Spleen (tissue), 11 donors: ENCODE results near the gene NEK9. TPM values are rescaled to one million over a fixed set of nuclear protein-coding genes. Genes with fewer than 3 reads are reported as not detected.

Experiments
- DNase-seq: peaks from one replicate; pipeline ENCODE4 v3.0.0-alpha.2; 2020
- H3K27ac ChIP-seq, 8 donors: fragments of 200-600 bp; sonication (generic) in 7 of 8; 1 replicate in 4 of 8; 2 replicates in 4 of 8; pipeline versions ENCODE4 v1.5.0 to v1.8.0; 2016 to 2021; ENCODE audit warnings: inconsistent platforms in 4 of 8, mild to moderate bottlenecking in 4 of 8, moderate library complexity in 1 of 8
- H3K27me3 ChIP-seq, 7 donors: fragments of 200-600 bp; sonication (generic) in 6 of 7; replicated peaks in 1 of 7; 1 replicate in 4 of 7; 2 replicates in 3 of 7; pipeline versions ENCODE4 v1.5.0 to v1.8.0; 2016 to 2021; ENCODE audit warnings: inconsistent platforms in 3 of 7, mild to moderate bottlenecking in 1 of 7
- H3K36me3 ChIP-seq, 6 donors: fragments of 200-600 bp; sonication (generic) in 5 of 6; 1 replicate in 4 of 6; 2 replicates in 2 of 6; pipeline versions ENCODE4 v1.5.0 to v1.8.0; 2016 to 2021; ENCODE audit warnings: inconsistent platforms in 2 of 6
- H3K4me1 ChIP-seq, 6 donors: fragments of 200-600 bp; sonication (generic) in 5 of 6; 1 replicate in 3 of 6; 2 replicates in 3 of 6; pipeline versions ENCODE4 v1.5.0 to v1.8.0; 2016 to 2021; ENCODE audit warnings: inconsistent platforms in 3 of 6
- H3K4me3 ChIP-seq, 8 donors: fragments of 200-600 bp; sonication (generic) in 7 of 8; 1 replicate in 4 of 8; 2 replicates in 4 of 8; pipeline versions ENCODE4 v1.5.0 to v1.8.0; 2016 to 2021; ENCODE audit warnings: inconsistent platforms in 4 of 8, mild to moderate bottlenecking in 4 of 8, moderate library complexity in 2 of 8
- H3K9me3 ChIP-seq, 8 donors: fragments of 200-600 bp; sonication (generic) in 7 of 8; 1 replicate in 4 of 8; 2 replicates in 4 of 8; pipeline versions ENCODE4 v1.5.0 to v1.8.0; 2016 to 2021; ENCODE audit warnings: inconsistent platforms in 4 of 8
- POLR2A ChIP-seq, 3 donors: fragments of 450-650 bp; IDR thresholded peaks; one replicate each; pipeline ENCODE4 v1.5.1; 2017; ENCODE audit warnings: antibody characterized with exemption in 3 of 3, mild to moderate bottlenecking in 1 of 3
- POLR2AphosphoS5 ChIP-seq, 3 donors: sonication (generic); formaldehyde crosslinking; IDR thresholded peaks; one replicate each; pipeline ENCODE4 v1.5.1; 2017; ENCODE audit warnings: antibody characterized with exemption in 3 of 3
- WGBS, 5 donors: extraction: QIAGEN DNeasy Blood & Tissue Kit in 3 of 5; methylation state at CpG; one replicate each; pipeline versions ENCODE4 v1.1.5 to v1.1.7; 2013 to 2018; 5-methylcytosine and 5-hydroxymethylcytosine counted together
- intact Hi-C: fragments of 100-400 bp; cut with DNase I; formaldehyde crosslinking; loops from one replicate; pipeline ENCODE4 v1.15.0; 2023; ENCODE audit warnings: low total_unique reads
- polyA plus RNA-seq, 3 donors: library from polyadenylated mRNA; stranded (reverse); fragments of 200-250 nt; gene quantifications; one replicate each; pipeline ENCODE4 v1.2.1, GENCODE V29; 2013
- total RNA-seq, 7 donors: library from RNA; depleted of rRNA in 3 of 7; stranded (reverse); fragments of >200 nt in 3 of 7; fragmentation: NEBNext Ultra II Directional in 4 of 7; extraction: Animal tissue kit (Norgen Biotek cat#: 25700) in 4 of 7; gene quantifications; one replicate each; pipeline versions ENCODE4 v1.1.0 to v1.2.1, GENCODE V29; 2016 to 2021
- TF ChIP-seq, protein P1 (sequence below), 11 experiments: fragments of 200-600 bp in 7 of 11; fragments of 450-650 bp in 4 of 11; sonication (generic) in 4 of 11; IDR thresholded peaks in 8 of 11; conservative IDR thresholded peaks in 3 of 11; 1 replicate in 7 of 11; 2 replicates in 4 of 11; pipeline versions ENCODE4 v1.4.0 to v1.8.0; 2016 to 2021; ENCODE audit warnings: antibody characterized with exemption in 11 of 11, inconsistent platforms in 4 of 11, mild to moderate bottlenecking in 1 of 11
- donor health status: healthy with polysubstance abuse.
- donor health status: DM: no; HTN: no; CAD: no; lungs with moderate emphysema.
- donor health status: DM: no; HTN: no; CAD: no.
- donor health status: Bipolar disorder and iron deficiency.
- donor health status: healthy.
- donor health status: DM: no; HTN: no; CAD: no.
- donor health status: DM: yes; HTN: yes; CAD: no.

NEK9 gene
- total and polyA plus RNA-seq, 10 donors: 31.7 to 102 (median 72.0) TPM

DNA sequence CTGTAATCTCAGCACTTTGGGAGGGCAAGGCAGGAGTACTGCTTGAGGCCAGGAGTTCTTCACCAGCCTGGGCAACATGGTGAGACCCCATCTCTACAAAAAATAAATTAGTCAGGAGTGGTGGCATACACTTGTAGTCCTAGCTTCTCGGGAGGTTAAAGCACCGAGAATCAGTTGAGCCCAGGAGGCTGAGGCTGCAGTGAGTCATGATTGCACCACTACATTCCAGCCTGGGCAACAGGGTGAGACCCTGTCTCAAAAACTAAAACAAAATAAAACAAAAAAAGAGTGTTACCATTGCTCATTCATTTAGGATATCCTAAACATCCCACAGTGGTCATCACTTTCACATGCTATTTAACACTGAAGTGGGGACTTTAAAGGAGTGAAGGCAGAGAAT, 7.8 kb downstream of the NEK9 start:
- Histone ChIP-seq H3K27ac (no peak overlapping the region), H3K4me1 (peaks cover 5 to 49% (median 13%) of the 10 kb centered on the region in 6 donors), H3K36me3 (peaks cover 0 to 79% (median 62%) of the 10 kb centered on the region in 6 donors), H3K4me3 (no peak overlapping the region), H3K27me3 (no peaks in the 10 kb centered on the region), H3K9me3 (no peaks in the 10 kb centered on the region)
- no peak for DNase-seq
- TF ChIP-seq, protein P1, sequence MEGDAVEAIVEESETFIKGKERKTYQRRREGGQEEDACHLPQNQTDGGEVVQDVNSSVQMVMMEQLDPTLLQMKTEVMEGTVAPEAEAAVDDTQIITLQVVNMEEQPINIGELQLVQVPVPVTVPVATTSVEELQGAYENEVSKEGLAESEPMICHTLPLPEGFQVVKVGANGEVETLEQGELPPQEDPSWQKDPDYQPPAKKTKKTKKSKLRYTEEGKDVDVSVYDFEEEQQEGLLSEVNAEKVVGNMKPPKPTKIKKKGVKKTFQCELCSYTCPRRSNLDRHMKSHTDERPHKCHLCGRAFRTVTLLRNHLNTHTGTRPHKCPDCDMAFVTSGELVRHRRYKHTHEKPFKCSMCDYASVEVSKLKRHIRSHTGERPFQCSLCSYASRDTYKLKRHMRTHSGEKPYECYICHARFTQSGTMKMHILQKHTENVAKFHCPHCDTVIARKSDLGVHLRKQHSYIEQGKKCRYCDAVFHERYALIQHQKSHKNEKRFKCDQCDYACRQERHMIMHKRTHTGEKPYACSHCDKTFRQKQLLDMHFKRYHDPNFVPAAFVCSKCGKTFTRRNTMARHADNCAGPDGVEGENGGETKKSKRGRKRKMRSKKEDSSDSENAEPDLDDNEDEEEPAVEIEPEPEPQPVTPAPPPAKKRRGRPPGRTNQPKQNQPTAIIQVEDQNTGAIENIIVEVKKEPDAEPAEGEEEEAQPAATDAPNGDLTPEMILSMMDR (IDR thresholded peaks at IDR 0.05 in 8 of 11, conservative IDR thresholded peaks at IDR 0.05 in 3 of 11): no peak
- no peak for TF ChIP-seq POLR2A (IDR thresholded peaks at IDR 0.05)
- no peak for TF ChIP-seq POLR2AphosphoS5 (IDR thresholded peaks at IDR 0.05)
- intact Hi-C loops: no loop called here
- 92 to 98% (median 94%) methylated on average over 2 of the region's 2 CpGs for WGBS, 5 donors

DNA sequence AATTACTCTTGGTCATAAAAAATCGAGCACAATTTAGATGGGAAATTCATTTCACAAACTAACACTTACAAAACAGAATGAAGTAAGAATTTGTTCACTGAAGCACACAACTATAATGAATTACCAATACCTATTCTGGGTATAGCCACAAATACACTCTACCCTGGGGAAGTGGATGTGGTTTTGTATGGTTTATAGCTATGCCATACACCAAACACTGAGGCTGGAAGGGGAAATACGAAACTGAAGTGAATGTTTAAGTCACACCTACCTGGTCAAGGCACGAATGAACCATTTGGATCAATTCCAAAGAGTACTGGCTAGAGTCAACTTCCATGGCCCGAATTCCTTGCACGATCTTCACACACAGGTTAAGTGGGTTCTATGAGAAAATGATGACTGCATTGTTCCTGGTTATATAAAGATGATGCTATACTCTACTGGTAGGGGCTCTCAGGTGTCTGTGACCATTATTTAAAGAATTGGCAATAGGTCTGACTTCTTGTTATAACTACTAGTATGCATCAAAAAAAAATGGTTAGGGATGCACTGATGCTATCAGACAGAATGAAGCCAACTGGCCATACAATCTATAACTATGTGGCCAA, 12.8 kb downstream of the NEK9 start:
- H3K4me1 ChIP-seq: peaks cover 0 to 11% (median 0%) of the 10 kb centered on the region in 6 donors
- peaks cover 6 to 100% (median 96%) of the 10 kb centered on the region in 6 donors for H3K36me3 ChIP-seq
- no peaks in the 10 kb centered on the region for H3K9me3 ChIP-seq
- TF ChIP-seq, protein P1 (IDR thresholded peaks at IDR 0.05 in 8 of 11, conservative IDR thresholded peaks at IDR 0.05 in 3 of 11): no peak
- no peak for TF ChIP-seq POLR2AphosphoS5 (IDR thresholded peaks at IDR 0.05)
- no peak for TF ChIP-seq POLR2A (IDR thresholded peaks at IDR 0.05)
- WGBS, 5 donors: 67 to 78% (median 72%) methylated on average over 5 of the region's 5 CpGs
- intact Hi-C loops: no loop called here
- no peak for DNase-seq
- no peaks in the 10 kb centered on the region for H3K27me3 ChIP-seq
- H3K27ac ChIP-seq: no peak overlapping the region
- H3K4me3 ChIP-seq: no peak overlapping the region

- H3K4me3 ChIP-seq: no peak overlapping the region
- no peaks in the 10 kb centered on the region for H3K27me3 ChIP-seq
- intact Hi-C loops: no loop called here
- no peak overlapping the region for H3K27ac ChIP-seq
- H3K4me1 ChIP-seq: peaks cover 0 to 9% (median 0%) of the 10 kb centered on the region in 6 donors
- WGBS, 5 donors: 85 to 97% (median 94%) methylated on average over 2 of the region's 2 CpGs
- H3K36me3 ChIP-seq: peaks cover 6 to 100% (median 98%) of the 10 kb centered on the region in 6 donors
- H3K9me3 ChIP-seq: no peaks in the 10 kb centered on the region
- DNase-seq: no peak
- TF ChIP-seq POLR2A (IDR thresholded peaks at IDR 0.05) (no peak), POLR2AphosphoS5 (IDR thresholded peaks at IDR 0.05) (no peak)
- TF ChIP-seq, protein P1 (IDR thresholded peaks at IDR 0.05 in 8 of 11, conservative IDR thresholded peaks at IDR 0.05 in 3 of 11): no peak
Measured at GRCh38 chr14:75109877-75110276, 17.0 kb downstream of the NEK9 start.

GRCh38 chr14:75107186-75107585, 19.7 kb downstream of the NEK9 start:
- Histone ChIP-seq H3K4me3 (no peak overlapping the region), H3K36me3 (peaks cover 6 to 100% (median 91%) of the 10 kb centered on the region in 6 donors), H3K27me3 (no peaks in the 10 kb centered on the region), H3K4me1 (no peaks in the 10 kb centered on the region), H3K27ac (no peak overlapping the region), H3K9me3 (no peaks in the 10 kb centered on the region)
- WGBS, 5 donors: 63 to 81% (median 66%) methylated on average over 3 of the region's 3 CpGs
- TF ChIP-seq, protein P1 (IDR thresholded peaks at IDR 0.05 in 8 of 11, conservative IDR thresholded peaks at IDR 0.05 in 3 of 11): no peak
- TF ChIP-seq POLR2A (IDR thresholded peaks at IDR 0.05): no peak
- TF ChIP-seq POLR2AphosphoS5 (IDR thresholded peaks at IDR 0.05): no peak
- DNase-seq: no peak
- intact Hi-C loops: no loop called here
